GM03348 (cell line): ENCODE data around the gene MAP3K19.
"Not testable (repeated sequence)": the region's sequence is repeated elsewhere in the genome, so short reads cannot be mapped to it uniquely, and the experiment has no call there.

ENCODE experiments used
- DNase-seq: peaks from one replicate; pipeline ENCODE4 v3.0.0; 2012; ENCODE audit warnings: low spot score

The MAP3K19 gene

GRCh38 chr2:134985061-134985460 is 62.2 kb downstream of the MAP3K19 start:
- no peak for DNase-seq

- no peak for DNase-seq
Observed at GRCh38 chr2:134982603-134983002, 64.6 kb downstream of the MAP3K19 start.

GRCh38 chr2:134980639-134981038 is 66.6 kb downstream of the MAP3K19 start:
- no peak for DNase-seq

DNA sequence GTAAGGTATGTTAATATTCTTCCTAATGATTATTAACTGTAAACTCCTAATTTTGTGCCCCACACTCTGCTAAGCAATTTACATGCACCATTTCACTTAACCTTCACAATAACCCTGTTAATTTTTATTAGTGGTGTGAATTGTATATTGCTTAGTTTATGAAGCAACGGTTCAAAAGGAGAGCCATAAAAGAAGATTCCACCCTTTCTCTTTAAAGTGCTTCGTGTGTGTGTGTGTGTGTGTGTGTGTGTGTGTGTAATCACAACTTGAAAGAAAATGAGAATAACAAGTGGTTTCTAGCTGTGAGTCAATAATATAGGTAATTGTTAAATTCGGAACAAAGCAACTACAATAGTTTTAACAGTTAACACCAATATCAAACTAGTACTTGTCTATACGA is 68.0 kb downstream of the MAP3K19 start:
- DNase-seq: no peak

GRCh38 chr2:134977104-134977503 is 70.1 kb downstream of the MAP3K19 start:
- DNase-seq: not testable (repeated sequence)

DNA sequence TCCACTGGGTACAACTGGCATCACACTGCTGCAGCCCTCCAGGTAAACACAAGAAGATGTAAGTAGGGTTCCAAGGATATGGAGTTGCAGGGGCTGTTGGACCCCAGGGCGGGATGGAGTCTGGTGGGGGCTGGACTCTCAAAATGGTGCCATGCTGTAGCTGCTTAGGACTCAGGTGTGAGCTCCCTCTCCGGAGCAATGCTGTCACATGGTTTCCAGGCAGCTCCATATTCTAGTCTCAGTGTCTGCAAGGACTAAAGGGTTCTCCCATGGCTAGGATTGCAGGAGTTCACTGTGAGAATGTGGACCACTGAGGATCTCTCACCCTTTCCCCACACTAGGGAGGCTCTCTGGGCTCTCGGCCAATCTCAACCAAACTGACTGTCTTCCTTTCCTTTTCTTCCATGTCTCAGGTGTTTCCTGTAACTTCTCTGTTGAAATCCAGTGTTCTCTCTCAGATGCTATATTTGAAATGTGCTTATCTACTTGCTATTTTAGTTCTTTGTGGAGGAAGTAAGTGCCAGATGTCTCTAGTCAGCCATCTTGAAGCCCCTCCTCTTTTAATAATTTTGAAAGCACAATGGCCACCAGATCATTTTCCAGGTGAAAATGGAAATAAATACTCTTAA is 71.1 kb downstream of the MAP3K19 start:
- DNase-seq: no peak

DNA sequence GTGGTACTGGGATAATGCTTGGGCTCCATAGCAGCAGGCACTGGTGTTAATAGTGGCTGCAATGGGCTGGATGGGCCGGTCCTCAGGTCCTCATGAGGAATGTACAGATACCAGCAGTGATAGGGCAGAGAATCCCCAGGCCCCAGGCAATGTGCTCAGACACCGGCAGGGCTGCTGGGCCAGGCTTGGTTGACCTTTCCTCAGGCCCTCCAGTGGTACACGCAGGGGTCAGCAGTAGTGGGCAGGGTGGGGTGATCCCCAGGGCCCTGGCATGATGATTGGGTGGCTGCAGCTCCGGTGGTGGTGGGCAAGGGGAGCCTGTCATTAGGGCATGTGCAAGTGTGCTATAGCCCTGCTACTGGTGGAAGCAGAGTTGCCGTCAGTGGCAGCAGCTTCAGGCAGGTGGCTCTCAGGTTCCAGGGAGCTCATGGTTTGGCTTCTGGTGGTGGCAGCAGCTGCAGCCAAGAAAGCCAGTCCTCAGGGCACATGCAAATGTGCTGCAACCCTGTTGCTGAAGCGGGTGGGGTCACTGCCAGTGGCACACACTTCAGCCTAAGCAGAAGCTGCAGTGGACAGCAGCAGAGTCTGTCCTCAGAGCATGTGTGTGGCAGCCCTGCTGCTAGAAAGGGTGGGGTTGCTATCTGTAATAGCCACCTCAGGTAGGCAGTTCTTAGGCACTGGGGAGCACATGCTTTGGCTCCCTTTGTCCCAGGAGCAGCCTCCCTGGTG is 71.8 kb downstream of the MAP3K19 start:
- DNase-seq: no peak

DNA sequence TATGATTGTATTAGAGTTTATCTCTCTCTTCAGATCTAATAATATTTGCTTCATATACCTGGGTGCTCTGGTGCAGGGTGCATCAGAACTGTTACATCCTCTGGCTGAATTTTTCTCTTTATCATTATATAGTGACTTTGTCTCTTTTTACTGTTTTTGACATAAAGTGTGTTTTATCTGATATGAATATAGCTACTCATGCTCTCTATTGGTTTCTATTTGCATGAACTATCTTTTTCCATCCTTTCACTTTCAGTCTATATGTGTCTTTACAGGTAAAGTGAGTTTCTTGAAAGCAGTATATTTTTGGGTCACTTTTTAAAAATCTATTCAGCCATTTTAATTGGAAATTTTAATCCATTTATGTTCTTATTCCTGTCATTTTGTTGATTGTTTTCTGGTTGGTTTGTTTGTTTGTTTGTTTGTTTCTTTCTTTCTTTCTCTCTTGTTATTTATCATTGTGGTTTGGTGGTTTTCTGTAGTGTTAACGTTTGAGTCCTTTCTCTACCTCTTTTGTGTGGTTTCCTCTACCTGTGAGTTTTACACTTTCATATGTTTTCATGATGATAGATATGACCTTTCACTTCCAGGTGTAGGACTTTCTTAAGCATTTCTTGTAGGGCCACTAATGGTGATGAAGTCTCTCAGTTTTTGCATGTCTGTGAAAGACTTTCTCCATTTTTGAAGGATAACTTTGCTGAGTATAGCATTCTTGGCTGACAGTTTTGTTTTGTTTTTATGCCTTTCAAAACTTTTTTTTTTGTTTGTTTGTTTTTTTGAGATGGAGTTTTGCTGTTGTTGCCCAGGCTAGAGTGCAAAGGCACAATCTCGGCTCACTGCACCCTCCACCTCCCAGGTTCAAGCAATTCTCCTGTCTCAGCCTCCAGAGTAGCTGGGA is 73.8 kb downstream of the MAP3K19 start:
- no peak for DNase-seq

DNA sequence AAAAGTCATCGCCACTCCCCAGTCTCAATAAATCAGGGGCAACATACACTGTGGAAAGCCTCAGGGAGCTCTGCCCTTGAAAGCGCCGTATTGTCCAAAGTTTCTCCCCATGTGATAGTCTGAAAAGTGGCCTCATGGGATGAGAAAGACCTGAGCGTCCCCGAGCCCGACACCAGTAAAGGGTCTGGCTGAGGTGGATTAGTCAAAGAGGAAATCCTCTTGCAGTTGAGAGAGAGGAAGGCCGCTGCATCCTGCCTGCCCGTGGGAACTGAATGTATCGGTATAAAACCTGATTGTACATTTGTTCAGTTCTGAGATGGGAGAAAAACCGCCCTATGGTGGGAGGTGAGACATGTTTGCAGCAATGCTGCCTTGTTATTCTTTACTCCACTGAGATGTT is 80.1 kb downstream of the MAP3K19 start:
- not testable (repeated sequence) for DNase-seq

DNA sequence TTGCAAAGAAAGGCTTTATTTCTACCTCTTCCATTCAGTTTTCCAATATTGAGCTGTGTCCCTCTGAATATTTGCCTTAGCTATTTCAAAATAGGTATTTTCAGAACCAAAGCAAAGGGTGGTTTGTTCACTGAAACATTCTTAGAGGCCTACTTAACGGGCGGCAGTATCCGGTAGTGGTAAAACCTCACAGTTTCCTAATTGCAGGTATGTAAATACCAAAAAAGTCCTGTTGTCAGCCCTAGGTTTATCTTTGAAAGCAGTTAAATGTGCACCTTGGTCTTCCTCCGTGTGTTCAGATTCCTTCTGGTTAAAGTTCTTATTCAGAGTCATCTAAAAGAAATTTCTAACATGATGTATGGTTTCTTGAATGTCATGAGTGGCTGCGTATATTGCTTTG is 89.8 kb downstream of the MAP3K19 start:
- no peak for DNase-seq

DNA sequence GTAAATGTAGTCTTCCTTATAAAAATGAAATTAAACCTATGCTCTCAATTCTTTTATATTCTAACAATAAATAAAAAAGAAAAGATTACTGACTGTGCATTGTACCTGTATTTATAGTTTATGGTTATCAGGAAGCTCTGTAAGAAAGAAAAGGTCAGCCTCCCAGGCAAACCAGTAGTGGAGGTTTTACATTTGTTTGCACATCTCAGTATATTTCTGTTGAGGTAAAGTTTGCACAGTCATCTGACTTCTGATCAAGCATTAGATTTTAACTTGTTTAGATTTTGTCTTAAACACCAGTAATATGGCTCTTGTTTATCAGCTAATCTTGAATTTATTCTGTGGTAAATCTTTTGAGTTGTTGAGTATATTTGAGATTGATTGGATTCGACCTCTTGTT is 91.5 kb downstream of the MAP3K19 start:
- no peak for DNase-seq

GRCh38 chr2:134954065-134954464 is 93.2 kb downstream of the MAP3K19 start:
- DNase-seq: no peak

- no peak for DNase-seq
Observed at GRCh38 chr2:134952608-134953007, 94.6 kb downstream of the MAP3K19 start.

DNA sequence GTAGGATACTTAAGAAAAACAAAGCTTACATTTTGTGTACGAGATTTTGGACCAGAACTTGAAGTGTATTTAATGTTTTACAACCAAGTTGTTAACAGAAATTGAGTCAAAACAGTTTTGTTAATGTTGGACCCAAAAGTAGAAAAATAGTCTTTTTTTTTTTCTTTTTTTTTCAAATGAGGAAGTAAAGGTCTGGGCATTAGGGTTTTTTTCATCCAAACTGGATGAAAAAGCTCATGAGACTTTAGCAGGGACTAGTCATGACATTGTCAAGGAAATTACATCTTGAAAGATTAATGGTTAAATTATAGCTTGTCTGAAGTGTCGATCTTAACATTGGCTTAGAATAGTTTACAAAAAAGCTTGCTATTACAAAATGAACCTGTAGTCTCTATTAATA is 96.4 kb downstream of the MAP3K19 start:
- no peak for DNase-seq

DNA sequence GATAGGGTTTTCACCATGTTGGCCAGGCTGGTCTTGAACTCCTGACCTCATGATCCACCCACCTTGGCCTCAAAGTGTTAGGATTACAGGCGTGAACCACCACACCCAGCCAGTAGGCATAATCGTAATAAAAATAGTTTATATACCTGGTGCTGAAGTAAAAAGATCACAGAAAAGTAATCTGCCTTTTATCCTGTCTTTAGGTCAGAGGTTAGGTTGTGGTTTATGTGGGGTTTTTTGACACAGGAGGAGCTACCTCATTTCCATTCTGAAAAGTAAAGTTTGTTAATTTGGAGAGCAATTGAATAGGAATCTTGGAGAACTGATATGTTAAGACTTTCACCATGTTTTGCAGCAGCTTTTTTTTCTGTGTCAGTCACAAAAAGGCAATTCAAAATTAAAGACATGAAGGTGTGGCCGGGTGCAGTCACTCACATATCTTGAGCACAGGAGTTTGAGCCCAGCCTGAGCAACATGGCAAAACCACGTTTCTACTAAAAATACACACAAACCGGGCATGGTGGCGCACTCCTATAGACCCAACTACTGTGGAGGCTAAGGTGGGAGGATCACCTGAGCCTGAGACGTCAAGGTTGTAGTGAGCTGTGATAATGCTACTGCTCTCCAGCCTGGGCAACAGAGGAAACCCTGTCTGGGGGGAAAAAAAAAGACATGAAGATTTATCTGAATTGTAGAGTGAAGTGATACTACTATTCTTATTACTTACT is 97.1 kb downstream of the MAP3K19 start:
- no peak for DNase-seq

DNA sequence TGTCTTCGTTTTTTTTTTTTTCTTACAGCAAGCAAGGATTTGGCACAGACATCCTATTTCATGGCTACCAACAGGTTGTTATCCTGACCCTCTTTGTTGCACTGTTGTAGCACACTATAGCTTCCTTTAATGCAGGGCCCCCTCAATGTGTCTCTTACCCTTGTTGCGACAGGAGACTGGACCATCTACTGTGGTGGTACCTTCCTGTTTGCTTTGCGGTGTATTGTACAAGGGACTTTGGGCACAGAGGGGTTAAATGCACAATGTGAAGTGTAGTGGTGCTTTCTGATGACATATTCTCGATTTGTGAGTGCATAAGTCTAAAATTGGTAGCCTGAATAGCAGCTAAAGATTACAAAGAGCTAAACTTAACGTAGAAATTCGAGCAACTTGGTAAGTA is 101.2 kb downstream of the MAP3K19 start:
- DNase-seq: no peak

DNA sequence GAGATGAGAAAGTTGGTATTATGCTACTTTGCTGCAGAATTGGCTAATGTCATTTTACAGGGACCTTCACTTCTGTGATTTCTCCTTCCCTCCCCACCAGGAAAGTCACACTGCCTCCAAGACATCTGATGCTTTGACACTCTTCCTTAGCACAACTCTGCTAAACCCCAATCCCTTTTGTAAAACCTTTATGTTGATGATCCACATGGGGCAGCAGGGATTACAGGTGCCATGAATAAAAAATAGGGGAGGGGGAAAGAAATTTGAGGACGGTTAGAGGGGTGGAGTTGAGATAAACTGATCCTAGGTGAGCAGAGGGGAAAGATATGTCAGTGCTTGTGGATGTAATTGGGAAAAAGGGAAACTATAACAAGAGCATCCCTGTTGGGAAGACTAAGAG is 102.3 kb downstream of the MAP3K19 start:
- no peak for DNase-seq

DNA sequence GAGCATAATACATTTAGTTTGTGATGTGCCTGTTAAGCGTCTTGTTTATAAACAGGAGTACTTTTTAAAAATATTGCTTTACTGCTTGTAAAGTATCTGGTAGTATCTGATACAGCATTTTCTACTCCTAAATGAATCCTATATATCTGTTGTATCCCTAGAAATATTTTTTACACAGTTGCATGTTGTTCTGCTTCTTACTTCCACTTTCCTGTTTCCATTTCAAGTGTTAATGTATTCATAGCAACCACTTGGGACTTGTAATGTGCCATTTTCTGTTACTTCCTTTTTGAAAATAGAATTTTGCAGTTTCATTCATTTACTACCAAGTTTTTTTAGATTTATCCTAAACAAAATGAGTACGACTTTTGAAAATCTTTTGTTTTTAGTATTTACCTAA is 103.7 kb downstream of the MAP3K19 start:
- DNase-seq: no peak

DNA sequence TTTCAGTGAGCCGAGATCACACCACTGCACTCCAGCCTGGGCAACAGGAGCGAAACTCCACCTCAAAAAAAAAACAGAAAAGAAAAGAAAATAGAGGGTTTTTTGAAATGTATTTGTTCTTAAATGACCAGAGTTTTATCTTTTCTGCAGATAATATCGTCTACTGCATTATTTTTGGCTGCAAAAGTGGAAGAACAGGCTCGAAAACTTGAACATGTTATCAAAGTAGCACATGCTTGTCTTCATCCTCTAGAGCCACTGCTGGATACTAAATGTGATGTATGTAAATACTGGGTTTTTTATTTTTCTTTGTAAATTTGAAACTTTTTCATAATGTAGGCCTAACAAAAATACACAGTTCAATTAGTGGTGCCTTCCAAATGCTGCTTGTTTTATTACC is 110.6 kb downstream of the MAP3K19 start:
- DNase-seq: no peak

GRCh38 chr2:134934641-134935040 is 112.6 kb downstream of the MAP3K19 start:
- DNase-seq: peak; percentile 10

DNA sequence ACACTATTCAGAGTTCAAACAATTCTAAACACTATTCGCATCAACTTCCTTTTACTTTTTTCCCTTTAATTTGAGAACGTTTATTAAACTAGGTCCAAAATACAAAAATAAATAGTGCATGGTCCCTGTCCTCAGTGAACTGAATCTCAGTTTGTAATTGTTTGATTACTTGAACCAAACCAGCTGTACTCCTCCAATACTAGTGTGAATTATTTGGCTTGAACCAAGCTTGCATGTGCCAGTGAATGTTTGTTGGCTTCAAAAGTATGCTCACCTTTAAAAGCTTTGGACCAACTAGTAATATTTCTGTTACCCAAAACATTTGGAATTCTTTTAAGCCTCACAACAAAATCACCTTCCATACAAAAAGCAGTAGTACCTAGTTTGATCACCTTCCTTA is 113.1 kb downstream of the MAP3K19 start:
- DNase-seq: no peak

DNA sequence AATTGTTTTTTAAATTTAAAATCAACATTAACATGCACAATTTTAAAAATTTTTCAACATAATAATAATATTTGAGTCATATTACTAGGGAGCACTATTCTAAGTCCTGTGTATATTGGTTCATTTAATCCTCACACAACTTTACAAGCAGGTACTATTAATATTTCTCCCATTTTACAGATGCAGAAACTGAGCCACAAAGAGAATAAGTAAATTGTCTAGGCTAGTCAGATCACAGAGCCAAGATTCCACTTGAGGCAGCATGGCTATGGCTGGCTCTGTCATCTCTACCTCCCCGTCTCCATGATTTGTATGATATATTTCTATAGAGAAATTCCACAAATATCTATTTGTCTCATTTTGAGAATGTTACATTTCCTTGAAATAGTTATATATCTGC is 113.5 kb downstream of the MAP3K19 start:
- no peak for DNase-seq
